C4-2B (cell line): ENCODE measurements around the gene TAF3.

Experiments used
- H3K27ac ChIP-seq: fragments of 450-650 bp; 2 replicates; pipeline ENCODE4 v1.5.1; 2017
- CTCF ChIP-seq: fragments of 450-650 bp; conservative IDR thresholded peaks from 2 replicates; pipeline ENCODE4 v1.5.1; 2017; ENCODE audit warnings: mild to moderate bottlenecking
- ZFX ChIP-seq: fragments of 450-650 bp; IDR thresholded peaks from 2 replicates; pipeline ENCODE4 v1.6.1; 2017

The TAF3 gene

GRCh38 chr10:7945469-7946187 lies 127.3 kb downstream of the TAF3 start:
- H3K27ac ChIP-seq = no peak overlapping the region
- TF ChIP-seq ZFX (no peak), CTCF (no peak)

GRCh38 chr10:7948371-7949000 lies 130.2 kb downstream of the TAF3 start:
- TF ChIP-seq ZFX = no peak
- TF ChIP-seq CTCF = no peak
- no peak overlapping the region for H3K27ac ChIP-seq

- H3K27ac ChIP-seq = peak overlapping the region; percentile 39
- no peak for TF ChIP-seq CTCF
- TF ChIP-seq ZFX = no peak
These were observed 132.9 kb downstream of the TAF3 start for GRCh38 chr10:7950981-7951847.

DNA sequence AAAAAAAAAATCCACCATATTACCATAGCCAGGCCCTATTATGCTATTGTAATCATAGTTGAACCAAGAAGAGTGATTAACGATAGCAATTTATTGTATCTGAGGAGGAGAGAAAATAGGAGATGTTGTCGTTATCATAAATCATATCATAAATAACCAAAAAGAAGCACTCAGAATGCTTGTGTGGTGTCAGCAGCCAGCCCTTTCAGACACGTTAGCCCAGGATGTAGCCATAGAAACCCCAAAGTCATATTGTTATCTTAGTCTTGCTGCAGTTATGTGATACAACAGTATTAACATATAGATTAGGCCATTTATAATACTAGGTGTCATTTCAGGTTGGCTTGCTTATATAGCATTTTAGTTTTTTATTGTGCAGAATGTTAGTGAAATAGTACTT lies 134.0 kb downstream of the TAF3 start:
- TF ChIP-seq ZFX (no peak), CTCF (no peak)
- no peak overlapping the region for H3K27ac ChIP-seq

DNA sequence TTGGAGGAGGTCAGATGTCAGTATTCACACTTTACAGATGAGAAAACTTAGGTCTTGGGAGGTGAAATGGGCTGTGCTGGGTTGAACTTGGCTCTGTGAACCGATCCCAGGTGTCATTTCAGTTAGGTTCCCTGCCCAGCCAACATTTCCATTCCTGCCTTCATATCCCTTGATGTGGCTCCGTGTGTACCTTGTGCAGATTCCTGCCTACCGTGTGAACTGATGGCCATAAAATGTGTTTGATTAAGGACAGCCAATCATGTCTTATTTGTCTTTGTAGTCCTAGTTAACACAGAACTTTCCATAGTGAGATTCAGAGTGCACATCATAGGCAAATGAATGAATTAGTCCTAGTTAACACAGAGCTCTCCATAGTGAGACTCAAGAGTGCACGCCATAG lies 135.1 kb downstream of the TAF3 start:
- H3K27ac ChIP-seq = no peak overlapping the region
- TF ChIP-seq ZFX (no peak), CTCF (no peak)

GRCh38 chr10:7955446-7955845 lies 137.1 kb downstream of the TAF3 start:
- H3K27ac ChIP-seq = no peak overlapping the region
- no peak for TF ChIP-seq ZFX
- TF ChIP-seq CTCF = no peak

DNA sequence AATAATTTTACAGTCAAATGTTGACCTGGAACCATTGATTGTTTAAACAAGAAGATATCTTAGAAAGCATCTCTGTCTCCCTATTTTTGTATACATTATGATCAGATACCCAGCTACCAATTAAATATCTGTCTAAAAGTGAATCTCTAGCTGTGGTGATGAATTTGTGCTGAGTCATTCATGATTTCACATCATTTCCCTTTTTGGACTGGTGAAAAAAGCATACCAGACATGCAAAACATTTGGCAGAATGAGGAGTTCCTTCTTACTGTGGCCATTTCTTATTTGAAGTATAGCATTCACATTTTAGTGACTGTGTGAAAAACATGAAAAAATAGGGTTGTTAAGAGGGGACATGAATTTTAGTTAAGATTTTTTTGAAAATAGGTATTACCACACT lies 138.2 kb downstream of the TAF3 start:
- no peak overlapping the region; the same call in 1 of the 2 replicates for H3K27ac ChIP-seq
- no peak for TF ChIP-seq ZFX
- TF ChIP-seq CTCF = no peak
